ENCODE results near the gene CXCL16.

DNA sequence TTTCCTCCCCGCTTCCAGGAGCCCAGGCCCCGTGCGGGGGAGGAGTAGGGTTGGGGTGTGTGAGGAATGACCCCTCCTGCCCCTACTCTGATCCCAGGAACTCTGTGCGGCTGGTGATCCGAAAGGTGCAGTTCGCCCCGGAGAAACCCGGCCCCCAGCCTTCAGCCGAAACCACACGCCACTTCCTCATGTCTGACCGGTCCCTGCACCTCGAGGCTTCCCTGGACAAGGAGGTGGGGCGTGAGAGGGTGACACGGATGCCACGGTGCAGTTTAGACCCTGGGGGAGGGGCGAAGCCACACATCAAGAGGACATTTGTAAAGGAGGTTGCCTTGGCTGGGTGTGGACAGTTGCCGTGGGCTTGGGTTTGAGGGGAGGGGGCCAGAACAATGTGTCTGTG lies 21.9 kb downstream of the CXCL16 start:
- TF ChIP-seq, protein P1, sequence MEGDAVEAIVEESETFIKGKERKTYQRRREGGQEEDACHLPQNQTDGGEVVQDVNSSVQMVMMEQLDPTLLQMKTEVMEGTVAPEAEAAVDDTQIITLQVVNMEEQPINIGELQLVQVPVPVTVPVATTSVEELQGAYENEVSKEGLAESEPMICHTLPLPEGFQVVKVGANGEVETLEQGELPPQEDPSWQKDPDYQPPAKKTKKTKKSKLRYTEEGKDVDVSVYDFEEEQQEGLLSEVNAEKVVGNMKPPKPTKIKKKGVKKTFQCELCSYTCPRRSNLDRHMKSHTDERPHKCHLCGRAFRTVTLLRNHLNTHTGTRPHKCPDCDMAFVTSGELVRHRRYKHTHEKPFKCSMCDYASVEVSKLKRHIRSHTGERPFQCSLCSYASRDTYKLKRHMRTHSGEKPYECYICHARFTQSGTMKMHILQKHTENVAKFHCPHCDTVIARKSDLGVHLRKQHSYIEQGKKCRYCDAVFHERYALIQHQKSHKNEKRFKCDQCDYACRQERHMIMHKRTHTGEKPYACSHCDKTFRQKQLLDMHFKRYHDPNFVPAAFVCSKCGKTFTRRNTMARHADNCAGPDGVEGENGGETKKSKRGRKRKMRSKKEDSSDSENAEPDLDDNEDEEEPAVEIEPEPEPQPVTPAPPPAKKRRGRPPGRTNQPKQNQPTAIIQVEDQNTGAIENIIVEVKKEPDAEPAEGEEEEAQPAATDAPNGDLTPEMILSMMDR (IDR thresholded peaks at IDR 0.05; ENCODE audit: low read length): no peak
- TF ChIP-seq EZH2 (optimal IDR thresholded peaks at IDR 0.05; ENCODE audit: low read depth, low read length): no peak
- TF ChIP-seq EZH2phosphoT487 (IDR thresholded peaks at IDR 0.05; ENCODE audit: low read length): no peak
